Activated T-cell treated with anti-CD3 and anti-CD28 coated beads, Interleukin-2, amount 50 U/mL, for 72 hours (primary cell): ENCODE results near the gene CBR1. TPM values are rescaled to one million over a fixed set of nuclear protein-coding genes. Genes with fewer than 3 reads are reported as not detected.
A peak's percentile ranks its signal among the peaks of the same experiment; 100 is the strongest.

Experiments
- ATAC-seq, 2 donors: fragments of 150-1000 bp; cut with Tn5 transposase; replicated peaks in 1 of 2; 2 replicates each; pipeline ENCODE4 v1.10.0; 2021; ENCODE audit warnings: moderate library complexity in 2 of 2, mild to moderate bottlenecking in 1 of 2
- DNase-seq, 2 donors: peaks; one replicate each; pipeline ENCODE4 v3.0.0; 2021 to 2022; ENCODE audit warnings: mixed read lengths in 1 of 2
- H3K27ac Mint-ChIP-seq: one replicate; pipeline ENCODE4 v1.8.0; 2022; ENCODE audit warnings: mild to moderate bottlenecking, moderate library complexity, mixed read lengths
- H3K27me3 Mint-ChIP-seq: one replicate; pipeline ENCODE4 v1.8.0; 2022; ENCODE audit warnings: low read depth, mixed read lengths
- H3K36me3 Mint-ChIP-seq, 2 donors: one replicate each; pipeline ENCODE4 v1.8.0; 2022; ENCODE audit warnings: mixed read lengths in 2 of 2, mild to moderate bottlenecking in 1 of 2; ENCODE audit not compliant: insufficient read depth in 2 of 2
- H3K4me1 Mint-ChIP-seq: one replicate; pipeline ENCODE4 v1.8.0; 2022; ENCODE audit warnings: low read depth, mixed read lengths
- H3K4me3 Mint-ChIP-seq, 2 donors: one replicate each; pipeline ENCODE4 v1.8.0; 2022; ENCODE audit warnings: mild to moderate bottlenecking in 2 of 2, mixed read lengths in 2 of 2, moderate library complexity in 2 of 2
- H3K9me3 Mint-ChIP-seq, 2 donors: one replicate each; pipeline ENCODE4 v1.8.0; 2022; ENCODE audit warnings: mixed read lengths in 2 of 2
- total RNA-seq, 2 donors: library from RNA; stranded (reverse); gene quantifications; one replicate each; pipeline ENCODE4 v1.2.3, GENCODE V29; 2022

The CBR1 gene
- total RNA-seq, 2 donors from 2014 or later, result 17.0 to 38.5 TPM

DNA sequence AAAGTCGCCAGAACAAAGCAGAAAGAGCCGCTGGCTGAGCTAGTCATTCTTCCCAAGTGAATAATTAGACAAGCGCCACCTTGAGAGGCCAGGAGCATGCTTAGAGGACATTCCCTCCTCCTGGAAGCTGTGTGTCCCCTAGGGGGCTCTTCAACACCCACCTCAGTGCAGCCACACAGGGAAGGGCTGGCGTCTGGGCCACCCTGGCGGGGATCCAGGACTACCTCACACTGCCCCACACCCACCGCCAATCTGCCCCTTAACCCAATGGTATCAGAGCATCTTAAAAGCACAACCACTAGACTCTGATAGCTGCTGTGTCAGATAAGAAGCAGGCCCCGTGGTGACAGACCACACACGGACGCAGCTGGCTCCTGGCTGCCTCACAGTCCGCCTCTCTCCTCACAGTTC lies 34.4 kb upstream of the CBR1 start:
- Mint-ChIP-seq H3K27me3 (no peaks in the 10 kb centered on the region), H3K4me3 (no peak overlapping the region), H3K27ac (no peak overlapping the region), H3K4me1 (no peaks in the 10 kb centered on the region), H3K36me3 (peaks cover 3 to 4% of the 10 kb centered on the region in 2 donors), H3K9me3 (no peaks in the 10 kb centered on the region)
- ATAC-seq, result no peak
- DNase-seq, result no peak

- ATAC-seq (no peak), DNase-seq (no peak)
- Mint-ChIP-seq H3K27me3 (no peaks in the 10 kb centered on the region), H3K36me3 (peaks cover 5 to 6% of the 10 kb centered on the region in 2 donors), H3K9me3 (no peaks in the 10 kb centered on the region), H3K4me3 (no peak overlapping the region), H3K27ac (peak overlapping the region; percentile 79), H3K4me1 (no peaks in the 10 kb centered on the region)
Measured at GRCh38 chr21:36038701-36039497, 30.9 kb upstream of the CBR1 start.

DNA sequence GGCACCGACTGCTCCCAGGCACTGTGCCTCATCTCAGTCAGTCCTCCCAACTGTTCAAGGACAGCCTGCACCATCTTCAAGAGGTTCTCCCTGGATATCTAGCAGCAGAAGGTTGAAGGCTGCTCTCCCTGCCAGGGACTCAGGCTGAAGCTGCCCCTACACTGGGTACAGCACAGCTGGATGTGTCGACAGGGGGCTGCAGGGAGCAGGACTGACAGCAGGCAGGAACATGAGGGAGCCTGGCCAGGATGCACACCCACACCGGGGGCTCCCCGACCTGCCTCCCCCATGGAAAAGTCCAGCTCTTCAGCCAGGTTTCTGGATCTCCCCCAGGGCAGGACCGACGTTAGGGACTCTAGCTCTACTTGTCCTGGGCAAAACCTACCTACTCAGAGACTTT lies 30.0 kb upstream of the CBR1 start:
- DNase-seq (no peak), ATAC-seq (no peak)
- no peaks in the 10 kb centered on the region for H3K4me1 Mint-ChIP-seq
- H3K36me3 Mint-ChIP-seq, result peaks cover 6 to 11% of the 10 kb centered on the region in 2 donors
- no peak overlapping the region for H3K4me3 Mint-ChIP-seq
- no peaks in the 10 kb centered on the region for H3K27me3 Mint-ChIP-seq
- H3K9me3 Mint-ChIP-seq, result no peaks in the 10 kb centered on the region
- no peak overlapping the region for H3K27ac Mint-ChIP-seq

GRCh38 chr21:36040389-36040788 lies 29.4 kb upstream of the CBR1 start:
- H3K4me1 Mint-ChIP-seq, result no peaks in the 10 kb centered on the region
- no peak for ATAC-seq
- peaks cover 9 to 13% of the 10 kb centered on the region in 2 donors for H3K36me3 Mint-ChIP-seq
- H3K4me3 Mint-ChIP-seq, result no peak overlapping the region
- no peak for DNase-seq
- no peaks in the 10 kb centered on the region for H3K27me3 Mint-ChIP-seq
- no peaks in the 10 kb centered on the region for H3K9me3 Mint-ChIP-seq
- no peak overlapping the region for H3K27ac Mint-ChIP-seq

- H3K27me3 Mint-ChIP-seq, result no peaks in the 10 kb centered on the region
- H3K27ac Mint-ChIP-seq, result no peak overlapping the region
- DNase-seq (no peak), ATAC-seq (no peak)
- H3K9me3 Mint-ChIP-seq, result no peaks in the 10 kb centered on the region
- no peaks in the 10 kb centered on the region for H3K4me1 Mint-ChIP-seq
- H3K36me3 Mint-ChIP-seq, result peaks cover 6 to 10% of the 10 kb centered on the region in 2 donors
- no peak overlapping the region for H3K4me3 Mint-ChIP-seq
Measured at GRCh38 chr21:36041910-36042309, 27.9 kb upstream of the CBR1 start.

DNA sequence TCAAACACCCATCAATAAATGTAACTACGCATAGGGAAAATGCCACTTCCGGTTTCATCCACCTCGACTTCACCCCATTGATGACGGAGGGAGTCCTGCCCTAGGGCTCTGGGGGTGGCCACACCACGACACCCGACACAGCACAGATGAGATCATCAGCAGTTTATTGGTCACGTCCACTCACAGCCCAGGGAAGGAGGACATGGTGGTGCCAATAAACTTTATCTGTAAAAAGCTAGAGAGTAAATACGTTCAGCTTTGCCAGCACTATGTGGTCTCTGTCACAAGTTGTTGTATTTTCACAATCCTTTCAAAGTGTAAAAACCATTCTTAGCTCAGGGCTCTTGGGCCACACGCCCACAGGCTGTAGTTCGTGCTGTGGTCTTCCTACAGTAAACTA lies 25.8 kb upstream of the CBR1 start:
- Mint-ChIP-seq H3K4me3 (no peak overlapping the region), H3K27me3 (no peaks in the 10 kb centered on the region), H3K27ac (no peak overlapping the region), H3K36me3 (peaks cover 6 to 15% of the 10 kb centered on the region in 2 donors), H3K4me1 (peaks cover 5% of the 10 kb centered on the region), H3K9me3 (no peaks in the 10 kb centered on the region)
- DNase-seq, result no peak
- no peak for ATAC-seq

- H3K36me3 Mint-ChIP-seq, result peaks cover 12 to 27% of the 10 kb centered on the region in 2 donors
- DNase-seq (no peak), ATAC-seq (no peak)
- H3K9me3 Mint-ChIP-seq, result no peaks in the 10 kb centered on the region
- peaks cover 5% of the 10 kb centered on the region for H3K4me1 Mint-ChIP-seq
- no peaks in the 10 kb centered on the region for H3K27me3 Mint-ChIP-seq
- H3K27ac Mint-ChIP-seq, result no peak overlapping the region
- H3K4me3 Mint-ChIP-seq, result no peak overlapping the region
Measured at GRCh38 chr21:36045993-36046392, 23.8 kb upstream of the CBR1 start.

GRCh38 chr21:36047139-36047538 lies 22.7 kb upstream of the CBR1 start:
- Mint-ChIP-seq H3K9me3 (no peaks in the 10 kb centered on the region), H3K27me3 (no peaks in the 10 kb centered on the region), H3K36me3 (peaks cover 12 to 28% of the 10 kb centered on the region in 2 donors), H3K27ac (no peak overlapping the region), H3K4me3 (no peak overlapping the region), H3K4me1 (peaks cover 5% of the 10 kb centered on the region)
- no peak for DNase-seq
- no peak for ATAC-seq

- peak; percentile 49 to 62 for ATAC-seq
- Mint-ChIP-seq H3K9me3 (no peaks in the 10 kb centered on the region), H3K4me1 (peaks cover 5% of the 10 kb centered on the region), H3K27me3 (no peaks in the 10 kb centered on the region), H3K36me3 (peaks cover 12 to 28% of the 10 kb centered on the region in 2 donors), H3K4me3 (no peak overlapping the region), H3K27ac (no peak overlapping the region)
- no peak for DNase-seq
Measured at GRCh38 chr21:36048357-36048756, 21.5 kb upstream of the CBR1 start.

GRCh38 chr21:36052860-36053714 lies 16.7 kb upstream of the CBR1 start:
- no peak overlapping the region for H3K4me3 Mint-ChIP-seq
- H3K9me3 Mint-ChIP-seq, result no peaks in the 10 kb centered on the region
- H3K36me3 Mint-ChIP-seq, result peaks cover 8 to 29% of the 10 kb centered on the region in 2 donors
- H3K27me3 Mint-ChIP-seq, result no peaks in the 10 kb centered on the region
- peaks cover 18% of the 10 kb centered on the region for H3K4me1 Mint-ChIP-seq
- H3K27ac Mint-ChIP-seq, result no peak overlapping the region
- no peak for ATAC-seq
- DNase-seq, result no peak

GRCh38 chr21:36053715-36054062 lies 16.1 kb upstream of the CBR1 start:
- H3K4me1 Mint-ChIP-seq, result peaks cover 22% of the 10 kb centered on the region
- no peak overlapping the region for H3K4me3 Mint-ChIP-seq
- peaks cover 8 to 30% of the 10 kb centered on the region in 2 donors for H3K36me3 Mint-ChIP-seq
- no peak for ATAC-seq
- no peak overlapping the region for H3K27ac Mint-ChIP-seq
- no peaks in the 10 kb centered on the region for H3K9me3 Mint-ChIP-seq
- H3K27me3 Mint-ChIP-seq, result no peaks in the 10 kb centered on the region
- DNase-seq, result no peak

DNA sequence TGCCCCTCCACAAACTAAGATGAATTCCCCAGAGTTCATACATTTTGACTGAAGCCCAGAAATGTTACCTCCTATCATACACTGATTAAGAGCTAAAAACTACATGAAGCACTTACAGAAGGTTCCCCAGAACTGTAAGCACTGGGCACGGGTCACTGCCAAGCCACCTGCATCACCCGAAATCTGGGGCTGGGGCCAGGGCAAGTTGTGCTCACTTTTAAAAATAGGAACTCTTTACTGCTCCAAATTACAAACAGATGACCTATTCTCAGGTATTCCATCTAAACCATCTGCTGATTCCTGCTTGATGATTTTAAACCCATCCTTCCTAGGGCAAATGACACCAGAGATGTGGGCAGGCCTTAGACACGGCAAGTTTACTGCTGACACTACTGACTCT lies 14.3 kb upstream of the CBR1 start:
- no peak for DNase-seq
- peaks cover 21% of the 10 kb centered on the region for H3K4me1 Mint-ChIP-seq
- H3K27ac Mint-ChIP-seq, result no peak overlapping the region
- H3K36me3 Mint-ChIP-seq, result peaks cover 8 to 23% of the 10 kb centered on the region in 2 donors
- ATAC-seq, result no peak
- H3K4me3 Mint-ChIP-seq, result no peak overlapping the region
- no peaks in the 10 kb centered on the region for H3K9me3 Mint-ChIP-seq
- H3K27me3 Mint-ChIP-seq, result no peaks in the 10 kb centered on the region

- Mint-ChIP-seq H3K4me3 (peak overlapping the region; percentile 91 to 94), H3K27ac (peak overlapping the region; percentile 98), H3K4me1 (peaks cover 27% of the 10 kb centered on the region), H3K36me3 (peaks cover 3 to 12% of the 10 kb centered on the region in 2 donors), H3K27me3 (no peaks in the 10 kb centered on the region), H3K9me3 (no peaks in the 10 kb centered on the region)
- ATAC-seq, result peak; percentile 43 to 48
- DNase-seq, result no peak
Measured at GRCh38 chr21:36059823-36060158, 10.0 kb upstream of the CBR1 start.
